B cell (primary cell): ENCODE data around the gene RUNDC1. TPM values are rescaled to one million over a fixed set of nuclear protein-coding genes. Genes with fewer than 3 reads are reported as not detected.

Source experiments
- ATAC-seq: fragments of 200-7000 bp; cut with Tn5 transposase; one replicate; pipeline ENCODE4 v1.10.0; 2021; ENCODE audit warnings: low read depth, mild to moderate bottlenecking, moderate number of reproducible peaks, moderate library complexity
- CTCF ChIA-PET: fragments of 350-600 bp; sonication (Branson Sonifier 250); formaldehyde crosslinking; loops from one replicate; lab custom pipeline; 2021; ENCODE audit warnings: antibody characterized with exemption, inconsistent platforms; lab: Charles Lee
- POLR2A ChIA-PET: fragments of 350-600 bp; sonication (Branson Sonifier 250); formaldehyde crosslinking; loops from one replicate; lab custom pipeline; 2021; ENCODE audit warnings: antibody characterized with exemption; lab: Charles Lee
- DNase-seq: peaks from one replicate; pipeline ENCODE4 v3.0.0; 2013
- H2AFZ ChIP-seq: 2 replicates; pipeline ENCODE4 v1.6.1; 2012; ENCODE audit warnings: mild to moderate bottlenecking, low read depth, low read length; ENCODE audit not compliant: insufficient read depth, poor library complexity, severe bottlenecking
- H3K27ac ChIP-seq, 2 donors: 1 replicate in 1 of 2; 2 replicates in 1 of 2; pipeline ENCODE4 v1.5.1; 2012 to 2013; ENCODE audit warnings: low read length in 2 of 2, mild to moderate bottlenecking in 2 of 2, moderate library complexity in 1 of 2
- H3K27me3 ChIP-seq, 4 experiments: fragments of 200-600 bp in 1 of 4; sonication (generic) in 1 of 4; replicated peaks in 1 of 4; 1 replicate in 2 of 4; 2 replicates in 2 of 4; pipeline versions ENCODE4 v1.6.1 to v1.7.0; 2013 to 2016; ENCODE audit warnings: low read length in 3 of 4, mild to moderate bottlenecking in 2 of 4, mixed read lengths in 1 of 4, moderate library complexity in 1 of 4; ENCODE audit not compliant: insufficient read depth in 4 of 4, control insufficient read depth in 3 of 4; ENCODE audit errors: control extremely low read depth in 1 of 4
- H3K36me3 ChIP-seq, 2 experiments: replicated peaks in 1 of 2; 1 replicate in 1 of 2; 2 replicates in 1 of 2; pipeline versions ENCODE4 v1.6.1 to v1.7.1; 2013; ENCODE audit warnings: low read length in 1 of 2; ENCODE audit not compliant: insufficient read depth in 2 of 2, control insufficient read depth in 1 of 2; ENCODE audit errors: control extremely low read depth in 1 of 2, extremely low read depth in 1 of 2
- H3K4me1 ChIP-seq, 2 donors: fragments of 200-600 bp in 1 of 2; sonication (generic) in 1 of 2; 1 replicate in 1 of 2; 2 replicates in 1 of 2; pipeline versions ENCODE4 v1.5.1 to v1.6.1; 2013 to 2017; ENCODE audit warnings: low read length in 2 of 2; ENCODE audit not compliant: control insufficient read depth in 2 of 2, insufficient read depth in 2 of 2
- H3K4me2 ChIP-seq: replicated peaks from 2 replicates; pipeline ENCODE3; 2012; ENCODE audit warnings: mild to moderate bottlenecking, low read depth, low read length; ENCODE audit not compliant: poor library complexity, severe bottlenecking
- H3K4me3 ChIP-seq, 5 experiments: fragments of 200-600 bp in 1 of 5; sonication (generic) in 1 of 5; 1 replicate in 3 of 5; 2 replicates in 2 of 5; pipeline versions ENCODE4 v1.5.1 to v1.7.0; 2011 to 2016; ENCODE audit warnings: low read length in 4 of 5, mild to moderate bottlenecking in 4 of 5, low read depth in 2 of 5, control low read depth in 1 of 5, moderate library complexity in 1 of 5; ENCODE audit not compliant: insufficient read depth in 1 of 5; ENCODE audit errors: control extremely low read depth in 1 of 5, extremely low read depth in 1 of 5
- H3K79me2 ChIP-seq: fragments of 200-600 bp; sonication (generic); one replicate; pipeline ENCODE4 v1.6.0; 2016; ENCODE audit warnings: low read length; ENCODE audit not compliant: control insufficient read depth, insufficient read depth
- H3K9ac ChIP-seq: fragments of 200-600 bp; sonication (generic); 2 replicates; pipeline ENCODE4 v1.6.1; 2017; ENCODE audit warnings: mild to moderate bottlenecking, low read length, moderate library complexity
- H3K9me3 ChIP-seq, 3 donors: one replicate each; pipeline versions ENCODE4 v1.6.1 to v1.7.1; 2013; ENCODE audit warnings: low read length in 2 of 3; ENCODE audit not compliant: control insufficient read depth in 2 of 3, insufficient read depth in 1 of 3; ENCODE audit errors: control extremely low read depth in 1 of 3
- H4K20me1 ChIP-seq: 2 replicates; pipeline ENCODE4 v1.6.0; 2012; ENCODE audit warnings: mild to moderate bottlenecking, low read length; ENCODE audit not compliant: insufficient read depth, control insufficient read depth, poor library complexity, severe bottlenecking
- H3K27ac Mint-ChIP-seq: one replicate; pipeline ENCODE4 v1.8.0; 2021; ENCODE audit warnings: mixed read lengths
- H3K27me3 Mint-ChIP-seq: one replicate; pipeline ENCODE4 v1.8.0; 2021; ENCODE audit warnings: mixed read lengths
- H3K4me1 Mint-ChIP-seq: one replicate; pipeline ENCODE4 v1.8.0; 2021; ENCODE audit warnings: mixed read lengths
- H3K4me3 Mint-ChIP-seq: one replicate; pipeline ENCODE4 v1.8.0; 2021; ENCODE audit warnings: mixed read lengths
- H3K9me3 Mint-ChIP-seq: one replicate; pipeline ENCODE4 v1.8.0; 2022; ENCODE audit warnings: mixed read lengths; ENCODE audit not compliant: insufficient read depth
- CTCF ChIP-seq: fragments of 200-600 bp; IDR thresholded peaks from one replicate; pipeline ENCODE4 v1.8.0; 2022; ENCODE audit warnings: antibody characterized with exemption, mild to moderate bottlenecking
- EZH2 ChIP-seq: IDR thresholded peaks from 2 replicates; pipeline ENCODE4 v1.6.1; 2012; ENCODE audit warnings: borderline replicate concordance, low read depth, mild to moderate bottlenecking, moderate library complexity, low read length; ENCODE audit not compliant: insufficient read depth, poor library complexity, severe bottlenecking
- WGBS: methylation state at CpG from one replicate; pipeline ENCODE4 v1.1.5; 2013; ENCODE audit warnings: missing lambda C conversion rate; ENCODE audit not compliant: insufficient coverage; 5-methylcytosine and 5-hydroxymethylcytosine counted together
- intact Hi-C: fragments of 100-400 bp; cut with micrococcal nuclease; formaldehyde crosslinking; loops from one replicate; pipeline ENCODE4 v1.10.0; 2022
- polyA plus RNA-seq: library from polyadenylated mRNA; depleted of rRNA; stranded (reverse); fragments of >200 nt; gene quantifications from 2 replicates; pipeline ENCODE4 v1.2.3, GENCODE V29; 2012
- total RNA-seq, 2 donors: library from RNA; stranded (reverse); fragments of 120-200 nt in 1 of 2; gene quantifications; 1 replicate in 1 of 2; 2 replicates in 1 of 2; pipeline versions ENCODE4 v1.2.3 to v1.2.4, GENCODE V29; 2013 to 2022

The RUNDC1 gene
- total and polyA plus RNA-seq, 2 donors (not counting 1 experiment from before 2014, with no cell fraction given) = 14.6 to 43.7 TPM

- no peaks in the 10 kb centered on the region for H3K79me2 ChIP-seq
- TF ChIP-seq CTCF (no peak), EZH2 (no peak)
- no peak overlapping the region for H3K9ac ChIP-seq
- CTCF ChIA-PET = no interaction called here
- DNase-seq = no peak
- intact Hi-C loops = no loop called here
- no peaks in the 10 kb centered on the region for H3K9me3 Mint-ChIP-seq
- POLR2A ChIA-PET = no interaction called here
- H4K20me1 ChIP-seq = no peaks in the 10 kb centered on the region
- H3K9me3 ChIP-seq = no peaks in the 10 kb centered on the region
- H3K4me3 Mint-ChIP-seq = no peak overlapping the region
- no peak overlapping the region for H2AFZ ChIP-seq
- H3K27ac ChIP-seq = no peak overlapping the region
- H3K27ac Mint-ChIP-seq = no peak overlapping the region
- no peak overlapping the region for H3K4me2 ChIP-seq
- WGBS = 89% methylated on average over 7 of the region's 7 CpGs
- no peak for ATAC-seq
- no peak overlapping the region for H3K4me3 ChIP-seq
- H3K4me1 Mint-ChIP-seq = peaks cover 17% of the 10 kb centered on the region
- no peaks in the 10 kb centered on the region for H3K27me3 ChIP-seq
- peaks cover 4 to 5% of the 10 kb centered on the region in 2 donors for H3K4me1 ChIP-seq
- peaks cover 0 to 22% of the 10 kb centered on the region in 2 experiments for H3K36me3 ChIP-seq
- no peaks in the 10 kb centered on the region for H3K27me3 Mint-ChIP-seq
Measured at GRCh38 chr17:43016216-43016615, 35.9 kb downstream of the RUNDC1 start.

DNA sequence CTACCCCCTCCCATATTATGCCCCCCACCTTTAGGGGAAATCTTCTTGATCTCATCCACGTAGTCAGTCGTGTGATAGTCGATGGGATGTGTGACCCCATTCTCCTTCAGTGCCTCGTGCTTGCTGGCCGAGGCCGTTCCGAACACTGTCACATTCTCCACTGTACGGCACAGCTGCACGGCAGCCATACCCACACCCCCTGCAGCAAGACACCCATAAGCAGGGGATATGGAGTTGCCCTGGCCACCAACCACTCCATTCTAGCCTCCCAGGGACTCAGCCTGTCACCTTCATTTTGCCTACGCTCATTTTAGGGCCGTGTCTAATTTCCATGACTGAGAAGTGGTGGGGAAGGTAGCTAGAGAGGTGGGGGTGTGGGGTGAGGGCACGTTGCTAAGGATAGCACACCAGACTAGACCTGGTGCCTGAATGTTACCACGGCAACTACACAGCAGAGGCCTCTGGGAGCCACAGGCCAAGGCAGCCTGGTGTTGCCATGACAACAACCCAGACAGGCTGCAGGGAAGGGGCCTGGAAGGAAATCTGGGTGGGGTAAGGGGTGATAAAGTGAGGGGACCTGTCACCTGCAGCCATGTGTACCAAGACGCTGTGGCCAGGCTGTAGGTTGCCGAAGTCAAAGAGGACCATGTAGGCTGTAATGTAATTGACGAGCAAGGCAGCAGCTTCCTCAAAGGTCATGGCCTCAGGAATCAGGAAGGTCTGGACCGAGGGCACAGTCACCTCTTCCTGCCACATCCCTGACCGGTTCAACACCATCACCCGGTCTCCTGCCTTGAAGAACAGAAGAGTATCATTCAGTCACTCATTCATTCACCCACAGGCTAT lies 37.9 kb downstream of the RUNDC1 start:
- Histone ChIP-seq H3K4me1 (peaks cover 9 to 14% of the 10 kb centered on the region in 2 donors), H3K9ac (no peak overlapping the region)
- 82% methylated on average over 17 of the region's 19 CpGs for WGBS

More for the DNA sequence above, 37.9 kb downstream of the RUNDC1 start:
- Histone ChIP-seq H2AFZ (no peak overlapping the region), H3K4me2 (no peak overlapping the region), H3K27me3 (no peaks in the 10 kb centered on the region), H3K79me2 (no peaks in the 10 kb centered on the region), H4K20me1 (no peaks in the 10 kb centered on the region), H3K4me3 (no peak overlapping the region), H3K36me3 (peaks cover 0 to 9% of the 10 kb centered on the region in 2 experiments), H3K27ac (no peak overlapping the region), H3K9me3 (no peaks in the 10 kb centered on the region)
- ChIA-PET POLR2A (interaction anchor here (0.6 kb wide), 1 partner anchor 192 kb away, joined by 5 read pairs; no protein-coding TSS in a partner anchor), CTCF (interaction anchor here (0.6 kb wide), 1 partner anchor 375 kb away, joined by 3 read pairs; no protein-coding TSS in a partner anchor)
- Mint-ChIP-seq H3K27me3 (no peaks in the 10 kb centered on the region), H3K9me3 (no peaks in the 10 kb centered on the region), H3K4me1 (peaks cover 22% of the 10 kb centered on the region), H3K27ac (peak overlapping the region; percentile 37), H3K4me3 (no peak overlapping the region)
- ATAC-seq (no peak), DNase-seq (peak; percentile 10)
- intact Hi-C loops = no loop called here
- no peak for TF ChIP-seq CTCF
- TF ChIP-seq EZH2 = no peak
